Thyroid gland (tissue), 4 donors: ENCODE data around the gene DCAF7. TPM values are rescaled to one million over a fixed set of nuclear protein-coding genes. Genes with fewer than 3 reads are reported as not detected.

Experiments
- DNase-seq, 2 donors: peaks; one replicate each; pipeline ENCODE4 v3.0.0-alpha.2; 2019
- H3K27ac ChIP-seq, 3 donors: fragments of 200-600 bp; sonication (generic); 1 replicate in 2 of 3; 2 replicates in 1 of 3; pipeline ENCODE4 v1.5.1; 2016 to 2019; ENCODE audit warnings: mild to moderate bottlenecking in 1 of 3, moderate library complexity in 1 of 3
- H3K27me3 ChIP-seq: fragments of 200-600 bp; sonication (generic); one replicate; pipeline ENCODE4 v1.5.1; 2019
- H3K36me3 ChIP-seq, 2 donors: fragments of 200-600 bp; sonication (generic); one replicate each; pipeline ENCODE4 v1.5.1; 2016 to 2019
- H3K4me1 ChIP-seq, 2 donors: fragments of 200-600 bp; sonication (generic); one replicate each; pipeline ENCODE4 v1.5.1; 2017 to 2019
- H3K4me3 ChIP-seq, 3 donors: fragments of 200-600 bp; sonication (generic); replicated peaks in 1 of 3; 1 replicate in 2 of 3; 2 replicates in 1 of 3; pipeline ENCODE4 v1.5.1; 2016; ENCODE audit warnings: mild to moderate bottlenecking in 1 of 3
- H3K9me3 ChIP-seq: fragments of 200-600 bp; sonication (generic); one replicate; pipeline ENCODE4 v1.5.1; 2017
- POLR2A ChIP-seq, 2 donors: fragments of 450-650 bp; IDR thresholded peaks; one replicate each; pipeline ENCODE4 v1.6.1; 2017; ENCODE audit warnings: antibody characterized with exemption in 2 of 2, mild to moderate bottlenecking in 2 of 2, moderate library complexity in 1 of 2
- WGBS, 2 donors: methylation state at CpG; one replicate each; pipeline ENCODE4 v1.1.5; 2017; 5-methylcytosine and 5-hydroxymethylcytosine counted together
- intact Hi-C: fragments of 100-400 bp; cut with DNase I; formaldehyde crosslinking; loops from one replicate; pipeline ENCODE4 v1.15.1; 2023
- total RNA-seq, 4 donors: library from RNA; depleted of rRNA; stranded (reverse); fragments of >200 nt; gene quantifications; one replicate each; pipeline ENCODE4 v1.2.3, GENCODE V29; 2016
- TF ChIP-seq, protein P1 (sequence below), 6 experiments: fragments of 200-600 bp in 3 of 6; fragments of 450-650 bp in 3 of 6; sonication (generic) in 3 of 6; IDR thresholded peaks; one replicate each; pipeline ENCODE4 v1.5.1; 2016 to 2019; ENCODE audit warnings: antibody characterized with exemption in 6 of 6, mild to moderate bottlenecking in 2 of 6, inconsistent platforms in 1 of 6, moderate library complexity in 1 of 6

DCAF7 gene
- total RNA-seq, 4 donors from 2014 or later: 35.1 to 44.8 (median 40.5) TPM

DNA sequence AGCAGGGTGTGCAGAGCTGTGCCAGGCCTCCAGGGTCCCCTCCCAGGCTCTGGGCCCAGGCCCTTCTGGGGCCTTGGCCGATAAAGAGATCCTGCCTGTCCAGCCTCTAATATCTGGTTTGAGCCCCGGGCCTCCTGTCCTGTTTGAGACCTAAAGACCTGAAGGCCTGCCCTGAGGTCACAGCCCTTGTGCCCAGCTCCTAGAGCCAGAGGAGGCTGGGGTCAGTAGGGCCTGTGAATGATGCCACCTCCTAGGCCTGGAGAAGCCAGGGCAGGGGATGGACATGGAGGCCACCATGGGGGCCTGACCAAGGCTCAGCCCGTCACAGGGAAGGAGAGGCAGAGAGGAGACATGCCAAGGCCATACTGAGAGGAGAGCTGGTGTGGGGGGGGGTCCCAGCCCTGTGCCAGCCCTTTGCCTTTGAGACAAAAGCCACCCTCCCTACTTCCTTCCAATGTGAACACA lies 19.7 kb upstream of the DCAF7 start:
- TF ChIP-seq POLR2A (IDR thresholded peaks at IDR 0.05): no peak
- TF ChIP-seq, protein P1, sequence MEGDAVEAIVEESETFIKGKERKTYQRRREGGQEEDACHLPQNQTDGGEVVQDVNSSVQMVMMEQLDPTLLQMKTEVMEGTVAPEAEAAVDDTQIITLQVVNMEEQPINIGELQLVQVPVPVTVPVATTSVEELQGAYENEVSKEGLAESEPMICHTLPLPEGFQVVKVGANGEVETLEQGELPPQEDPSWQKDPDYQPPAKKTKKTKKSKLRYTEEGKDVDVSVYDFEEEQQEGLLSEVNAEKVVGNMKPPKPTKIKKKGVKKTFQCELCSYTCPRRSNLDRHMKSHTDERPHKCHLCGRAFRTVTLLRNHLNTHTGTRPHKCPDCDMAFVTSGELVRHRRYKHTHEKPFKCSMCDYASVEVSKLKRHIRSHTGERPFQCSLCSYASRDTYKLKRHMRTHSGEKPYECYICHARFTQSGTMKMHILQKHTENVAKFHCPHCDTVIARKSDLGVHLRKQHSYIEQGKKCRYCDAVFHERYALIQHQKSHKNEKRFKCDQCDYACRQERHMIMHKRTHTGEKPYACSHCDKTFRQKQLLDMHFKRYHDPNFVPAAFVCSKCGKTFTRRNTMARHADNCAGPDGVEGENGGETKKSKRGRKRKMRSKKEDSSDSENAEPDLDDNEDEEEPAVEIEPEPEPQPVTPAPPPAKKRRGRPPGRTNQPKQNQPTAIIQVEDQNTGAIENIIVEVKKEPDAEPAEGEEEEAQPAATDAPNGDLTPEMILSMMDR (IDR thresholded peaks at IDR 0.05): no peak
- WGBS, 2 donors: 88 to 100% methylated on average over 1 to 3 of the region's 3 CpGs
- no peak overlapping the region for H3K4me3 ChIP-seq

DNA sequence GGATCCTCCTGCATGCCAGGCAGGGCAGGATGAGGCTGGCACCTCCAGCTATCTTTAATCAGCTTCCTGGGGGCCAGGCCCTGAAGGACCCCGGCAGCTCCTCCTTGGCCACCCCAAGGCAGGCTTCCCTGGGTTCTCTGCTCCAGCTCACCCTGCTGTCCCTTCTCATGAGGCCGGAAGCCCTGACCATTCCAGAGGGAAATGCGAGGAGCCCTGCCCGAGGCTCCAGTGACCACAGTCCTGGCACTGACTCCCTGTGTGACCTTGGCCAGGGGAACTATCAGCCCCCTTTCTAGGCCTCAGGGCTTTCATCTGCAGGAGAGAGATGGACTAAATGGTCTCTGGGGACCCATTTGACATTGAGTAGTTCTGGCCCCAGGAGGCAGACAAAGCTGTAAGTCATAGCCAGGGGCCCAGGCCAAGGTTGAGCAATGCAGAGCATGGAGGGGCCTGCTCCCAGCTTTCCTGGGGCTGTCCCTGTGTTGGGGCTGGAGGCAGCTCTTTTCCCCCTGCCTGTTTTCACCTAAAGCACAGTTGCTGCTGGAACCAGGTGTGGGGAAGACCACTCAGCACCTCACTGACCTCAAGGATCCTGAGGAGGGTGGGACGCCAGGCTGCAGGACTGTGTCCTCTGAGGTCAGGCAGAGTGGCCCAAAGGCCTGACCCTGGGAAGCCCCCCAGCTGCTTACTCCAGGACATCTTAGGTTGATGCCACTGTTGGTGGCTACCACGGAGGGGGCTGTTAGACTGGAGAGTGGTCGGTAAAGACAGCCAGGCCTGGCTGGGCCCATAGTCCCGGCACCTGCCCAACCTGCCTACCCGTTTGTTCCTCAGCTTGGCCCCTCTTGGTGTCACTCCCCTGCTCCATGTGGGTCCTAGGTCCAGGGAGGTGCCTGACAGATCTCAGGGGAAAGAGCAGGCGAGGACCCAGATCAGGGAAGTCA lies 19.0 kb upstream of the DCAF7 start:
- DNase-seq: no peak
- 91 to 94% methylated on average over 8 to 10 of the region's 10 CpGs for WGBS, 2 donors
- Histone ChIP-seq H3K36me3 (no peaks in the 10 kb centered on the region), H3K27me3 (no peaks in the 10 kb centered on the region), H3K9me3 (no peaks in the 10 kb centered on the region), H3K4me1 (no peaks in the 10 kb centered on the region), H3K4me3 (no peak overlapping the region), H3K27ac (no peak overlapping the region)
- intact Hi-C loops: no loop called here
- TF ChIP-seq, protein P1 (IDR thresholded peaks at IDR 0.05): no peak
- TF ChIP-seq POLR2A (IDR thresholded peaks at IDR 0.05): no peak

More for the DNA sequence above, 19.7 kb upstream of the DCAF7 start:
- H3K9me3 ChIP-seq: no peaks in the 10 kb centered on the region
- intact Hi-C loops: no loop called here
- H3K27me3 ChIP-seq: no peaks in the 10 kb centered on the region
- H3K36me3 ChIP-seq: no peaks in the 10 kb centered on the region
- no peak for DNase-seq
- no peak overlapping the region for H3K27ac ChIP-seq
- no peaks in the 10 kb centered on the region for H3K4me1 ChIP-seq

DNA sequence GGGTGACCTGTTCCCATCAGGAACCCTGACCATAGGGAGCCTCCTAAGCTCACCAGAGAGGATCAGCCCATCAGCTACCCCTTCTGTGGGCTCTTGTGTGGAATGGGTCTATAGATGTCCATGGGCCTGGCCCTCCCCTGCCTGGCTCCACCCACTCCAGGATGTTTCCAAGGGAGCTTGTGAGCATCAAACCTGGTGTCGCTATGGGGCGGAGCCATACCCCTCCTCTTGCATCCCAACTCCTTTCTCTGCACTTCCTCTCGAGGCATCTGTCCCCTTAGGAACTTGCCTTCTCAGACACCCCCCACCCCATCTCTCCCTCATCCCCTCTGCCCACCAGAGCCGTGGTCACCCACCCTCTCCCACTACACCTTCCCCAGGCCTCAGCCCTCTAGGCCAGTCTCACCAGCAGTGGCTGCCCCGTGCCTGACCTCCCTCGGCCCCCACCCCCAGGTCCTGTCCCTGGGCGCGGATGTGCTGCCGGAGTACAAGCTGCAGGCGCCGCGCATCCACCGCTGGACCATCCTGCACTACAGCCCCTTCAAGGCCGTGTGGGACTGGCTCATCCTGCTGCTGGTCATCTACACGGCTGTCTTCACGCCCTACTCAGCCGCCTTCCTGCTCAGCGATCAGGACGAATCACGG lies 16.7 kb upstream of the DCAF7 start:
- Histone ChIP-seq H3K4me3 (no peak overlapping the region), H3K27me3 (no peaks in the 10 kb centered on the region), H3K9me3 (no peaks in the 10 kb centered on the region), H3K4me1 (peaks cover 0 to 5% of the 10 kb centered on the region in 2 donors), H3K27ac (no peak overlapping the region), H3K36me3 (no peaks in the 10 kb centered on the region)
- TF ChIP-seq, protein P1 (IDR thresholded peaks at IDR 0.05): no peak
- TF ChIP-seq POLR2A (IDR thresholded peaks at IDR 0.05): no peak
- intact Hi-C loops: no loop called here
- WGBS, 2 donors: 83 to 85% methylated on average over 19 to 20 of the region's 20 CpGs
- no peak for DNase-seq

DNA sequence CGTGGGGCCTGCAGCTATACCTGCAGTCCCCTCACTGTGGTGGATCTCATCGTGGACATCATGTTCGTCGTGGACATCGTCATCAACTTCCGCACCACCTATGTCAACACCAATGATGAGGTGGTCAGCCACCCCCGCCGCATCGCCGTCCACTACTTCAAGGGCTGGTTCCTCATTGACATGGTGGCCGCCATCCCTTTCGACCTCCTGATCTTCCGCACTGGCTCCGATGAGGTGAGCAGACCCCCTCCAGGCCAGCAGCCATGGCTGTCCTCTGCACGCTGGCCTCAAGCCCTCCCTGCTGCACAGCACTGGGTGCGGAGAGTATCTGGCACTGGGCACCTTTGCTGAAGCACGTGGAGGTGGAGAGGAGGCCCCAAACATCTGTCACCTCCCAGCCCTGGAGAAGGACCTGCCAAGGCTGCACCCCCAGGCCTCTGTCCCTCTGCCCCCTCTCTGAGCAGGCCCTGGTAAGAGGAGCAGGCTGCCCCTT lies 16.2 kb upstream of the DCAF7 start:
- no peak overlapping the region for H3K4me3 ChIP-seq
- peaks cover 0 to 5% of the 10 kb centered on the region in 2 donors for H3K4me1 ChIP-seq
- no peaks in the 10 kb centered on the region for H3K27me3 ChIP-seq
- DNase-seq: no peak
- no peaks in the 10 kb centered on the region for H3K36me3 ChIP-seq
- 93 to 94% methylated on average over 16 to 17 of the region's 17 CpGs for WGBS, 2 donors
- intact Hi-C loops: no loop called here
- TF ChIP-seq, protein P1 (IDR thresholded peaks at IDR 0.05): no peak
- no peaks in the 10 kb centered on the region for H3K9me3 ChIP-seq
- no peak overlapping the region for H3K27ac ChIP-seq
